Measurements from ENCODE around the gene SEC14L6. TPM values are rescaled to one million over a fixed set of nuclear protein-coding genes. Genes with fewer than 3 reads are reported as not detected.
"Not testable (repeated sequence)": the region's sequence is repeated elsewhere in the genome, so short reads cannot be mapped to it uniquely, and the experiment has no call there.

Gene SEC14L6
- total RNA-seq, 3 donors from 2014 or later, result 0.33 to 0.73 TPM; not detected in 1

GRCh38 chr22:30555282-30556210, 9.0 kb upstream of the SEC14L6 start:
- no peak for TF ChIP-seq CTCF (IDR thresholded peaks at IDR 0.05)
- no peak for TF ChIP-seq POLR2AphosphoS5 (IDR thresholded peaks at IDR 0.05)
- TF ChIP-seq POLR2A (IDR thresholded peaks at IDR 0.05), result no peak
- no peak for DNase-seq (ENCODE audit: low spot score in 2 of 2)
- Histone ChIP-seq H3K4me1 (no peaks in the 10 kb centered on the region), H3K9me3 (no peaks in the 10 kb centered on the region), H3K27ac (no peak overlapping the region), H3K4me3 (no peak overlapping the region), H3K36me3 (no peaks in the 10 kb centered on the region), H3K27me3 (no peaks in the 10 kb centered on the region)
- intact Hi-C loops (cut with DNase I; ENCODE audit: low total_unique reads), result no loop called here

GRCh38 chr22:30553971-30554370, 7.4 kb upstream of the SEC14L6 start:
- no peak for DNase-seq (ENCODE audit: low spot score in 2 of 2)
- no peaks in the 10 kb centered on the region for H3K9me3 ChIP-seq
- intact Hi-C loops (cut with DNase I; ENCODE audit: low total_unique reads), result loop anchor here (5.0 kb wide), 1 partner anchor 183 kb away; no protein-coding TSS in a partner anchor

DNA sequence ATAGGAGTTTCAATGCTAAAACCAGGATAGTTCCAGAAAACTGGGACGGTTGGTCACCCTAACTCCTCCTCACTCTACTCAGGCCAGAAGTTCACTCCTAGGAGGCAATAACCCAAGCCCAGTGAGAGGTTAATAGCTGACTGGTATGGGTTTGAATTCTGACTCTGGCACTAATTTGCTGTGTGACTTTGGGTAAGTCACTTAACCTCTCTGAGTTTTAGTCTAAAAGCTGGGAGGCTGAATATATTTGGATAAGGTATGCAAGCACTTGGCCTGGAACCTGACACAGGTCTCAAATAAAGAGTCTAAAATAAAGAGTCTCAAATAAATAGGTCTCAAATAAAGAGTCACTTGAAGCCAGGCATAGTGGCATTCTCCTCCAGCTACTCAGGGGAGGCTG, 6.2 kb upstream of the SEC14L6 start:
- no peak for DNase-seq (ENCODE audit: low spot score in 2 of 2)
- Histone ChIP-seq H3K36me3 (no peaks in the 10 kb centered on the region), H3K27ac (no peak overlapping the region), H3K4me1 (no peaks in the 10 kb centered on the region), H3K4me3 (no peak overlapping the region), H3K27me3 (no peaks in the 10 kb centered on the region), H3K9me3 (no peaks in the 10 kb centered on the region)
- TF ChIP-seq POLR2A (IDR thresholded peaks at IDR 0.05) (no peak), POLR2AphosphoS5 (IDR thresholded peaks at IDR 0.05) (no peak), CTCF (IDR thresholded peaks at IDR 0.05) (no peak)
- intact Hi-C loops (cut with DNase I; ENCODE audit: low total_unique reads), result loop anchor here (5.0 kb wide), 1 partner anchor 185 kb away; no protein-coding TSS in a partner anchor

More at GRCh38 chr22:30553971-30554370, 7.4 kb upstream of the SEC14L6 start:
- H3K4me1 ChIP-seq, result no peaks in the 10 kb centered on the region
- H3K4me3 ChIP-seq, result no peak overlapping the region
- no peak overlapping the region for H3K27ac ChIP-seq
- no peaks in the 10 kb centered on the region for H3K27me3 ChIP-seq
- TF ChIP-seq POLR2A (IDR thresholded peaks at IDR 0.05) (no peak), CTCF (IDR thresholded peaks at IDR 0.05) (no peak), POLR2AphosphoS5 (IDR thresholded peaks at IDR 0.05) (no peak)
- H3K36me3 ChIP-seq, result no peaks in the 10 kb centered on the region

GRCh38 chr22:30551813-30552212, 5.3 kb upstream of the SEC14L6 start:
- H3K36me3 ChIP-seq; H3K9me3 ChIP-seq; H3K27ac ChIP-seq; H3K4me1 ChIP-seq; DNase-seq (ENCODE audit: low spot score in 2 of 2); H3K27me3 ChIP-seq; H3K4me3 ChIP-seq: not testable (repeated sequence)
- intact Hi-C loops (cut with DNase I; ENCODE audit: low total_unique reads), result loop anchor here (5.0 kb wide), 1 partner anchor 185 kb away; no protein-coding TSS in a partner anchor

GRCh38 chr22:30547188-30547587, 647 bp upstream of the SEC14L6 start:
- Histone ChIP-seq H3K27me3 (peaks cover 0 to 18% of the 10 kb centered on the region in 2 donors), H3K4me1 (no peaks in the 10 kb centered on the region), H3K36me3 (no peaks in the 10 kb centered on the region), H3K27ac (no peak overlapping the region), H3K9me3 (no peaks in the 10 kb centered on the region), H3K4me3 (no peak overlapping the region)
- no peak for TF ChIP-seq CTCF (IDR thresholded peaks at IDR 0.05)
- no peak for TF ChIP-seq POLR2AphosphoS5 (IDR thresholded peaks at IDR 0.05)
- no peak for TF ChIP-seq POLR2A (IDR thresholded peaks at IDR 0.05)
- intact Hi-C loops (cut with DNase I; ENCODE audit: low total_unique reads), result no loop called here
- DNase-seq (ENCODE audit: low spot score in 2 of 2), result no peak
